Activated T-cell treated with anti-CD3 and anti-CD28 coated beads, Interleukin-2, amount 50 U/mL, for 72 hours (primary cell): ENCODE results near the gene BLZF1. TPM values are rescaled to one million over a fixed set of nuclear protein-coding genes. Genes with fewer than 3 reads are reported as not detected.
A peak's percentile ranks its signal among the peaks of the same experiment; 100 is the strongest.
"Not testable (repeated sequence)": the region's sequence is repeated elsewhere in the genome, so short reads cannot be mapped to it uniquely, and the experiment has no call there.

Experiments used
- ATAC-seq, 2 donors: fragments of 150-1000 bp; cut with Tn5 transposase; replicated peaks in 1 of 2; 2 replicates each; pipeline ENCODE4 v1.10.0; 2021; ENCODE audit warnings: moderate library complexity in 2 of 2, mild to moderate bottlenecking in 1 of 2
- DNase-seq, 2 donors: peaks; one replicate each; pipeline ENCODE4 v3.0.0; 2021 to 2022; ENCODE audit warnings: mixed read lengths in 1 of 2
- H3K27ac Mint-ChIP-seq: one replicate; pipeline ENCODE4 v1.8.0; 2022; ENCODE audit warnings: mild to moderate bottlenecking, moderate library complexity, mixed read lengths
- H3K27me3 Mint-ChIP-seq: one replicate; pipeline ENCODE4 v1.8.0; 2022; ENCODE audit warnings: low read depth, mixed read lengths
- H3K36me3 Mint-ChIP-seq, 2 donors: one replicate each; pipeline ENCODE4 v1.8.0; 2022; ENCODE audit warnings: mixed read lengths in 2 of 2, mild to moderate bottlenecking in 1 of 2; ENCODE audit not compliant: insufficient read depth in 2 of 2
- H3K4me1 Mint-ChIP-seq: one replicate; pipeline ENCODE4 v1.8.0; 2022; ENCODE audit warnings: low read depth, mixed read lengths
- H3K4me3 Mint-ChIP-seq, 2 donors: one replicate each; pipeline ENCODE4 v1.8.0; 2022; ENCODE audit warnings: mild to moderate bottlenecking in 2 of 2, mixed read lengths in 2 of 2, moderate library complexity in 2 of 2
- H3K9me3 Mint-ChIP-seq, 2 donors: one replicate each; pipeline ENCODE4 v1.8.0; 2022; ENCODE audit warnings: mixed read lengths in 2 of 2
- total RNA-seq, 2 donors: library from RNA; stranded (reverse); gene quantifications; one replicate each; pipeline ENCODE4 v1.2.3, GENCODE V29; 2022

Gene BLZF1
- total RNA-seq, 2 donors from 2014 or later = 7.8 to 8.7 TPM

DNA sequence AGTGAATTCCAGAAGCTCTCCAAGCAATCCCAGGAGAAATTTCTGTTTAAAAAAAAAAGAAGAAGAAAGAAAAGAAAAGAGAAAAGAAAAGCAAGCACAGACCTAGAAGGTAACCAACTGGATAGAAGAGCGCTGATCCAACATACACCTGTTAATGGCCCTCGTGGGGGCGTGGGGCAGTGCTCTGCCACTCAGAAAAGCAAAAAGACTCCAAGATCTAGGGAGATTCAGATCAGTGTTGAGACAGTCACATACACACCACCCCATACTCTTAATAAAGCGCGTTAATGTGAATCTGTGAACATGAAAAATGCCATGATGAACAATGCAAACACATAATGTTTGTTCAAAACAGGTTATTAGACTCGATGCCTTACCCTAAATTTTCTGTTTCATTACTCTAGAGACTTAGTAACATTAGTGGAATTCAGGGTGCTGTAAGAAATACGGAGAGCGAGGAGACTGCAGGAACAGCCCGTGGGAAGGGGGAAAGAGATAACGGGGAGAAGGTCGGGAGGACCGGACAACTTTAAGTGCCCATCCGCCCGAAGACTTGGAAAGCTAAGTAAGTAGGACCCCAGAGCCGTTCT is 804 bp upstream of the BLZF1 start:
- DNase-seq (no peak), ATAC-seq (no peak)
- Mint-ChIP-seq H3K27me3 (no peaks in the 10 kb centered on the region), H3K9me3 (peaks cover 4% of the 10 kb centered on the region in 2 donors), H3K27ac (no peak overlapping the region), H3K4me1 (peaks cover 34% of the 10 kb centered on the region), H3K36me3 (peaks cover 1 to 7% of the 10 kb centered on the region in 2 donors), H3K4me3 (no peak overlapping the region)

DNA sequence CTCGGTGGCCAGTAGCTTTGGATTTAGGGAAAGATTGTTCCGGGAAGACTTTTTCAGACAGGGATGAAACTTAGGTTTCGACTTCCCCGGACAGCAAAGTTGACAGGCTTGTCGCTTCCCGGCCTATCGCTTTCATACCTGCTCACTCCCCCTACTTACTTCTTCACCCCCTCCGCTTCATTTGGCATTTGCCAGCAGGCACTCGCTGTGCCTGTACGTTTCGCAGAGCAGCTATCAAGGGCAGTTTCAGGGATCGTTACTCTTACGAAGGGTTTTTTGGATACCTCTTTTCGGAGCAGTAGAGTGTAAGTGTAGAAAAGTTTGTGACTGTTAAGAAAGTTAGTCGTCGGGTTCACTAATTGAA is 393 bp downstream of the BLZF1 start:
- peaks cover 4% of the 10 kb centered on the region in 2 donors for H3K9me3 Mint-ChIP-seq
- peaks cover 1 to 7% of the 10 kb centered on the region in 2 donors for H3K36me3 Mint-ChIP-seq
- no peaks in the 10 kb centered on the region for H3K27me3 Mint-ChIP-seq
- peak; percentile 18 to 30 for DNase-seq
- H3K4me3 Mint-ChIP-seq = no peak overlapping the region
- ATAC-seq = peak; percentile 3
- peaks cover 27% of the 10 kb centered on the region for H3K4me1 Mint-ChIP-seq
- no peak overlapping the region for H3K27ac Mint-ChIP-seq

DNA sequence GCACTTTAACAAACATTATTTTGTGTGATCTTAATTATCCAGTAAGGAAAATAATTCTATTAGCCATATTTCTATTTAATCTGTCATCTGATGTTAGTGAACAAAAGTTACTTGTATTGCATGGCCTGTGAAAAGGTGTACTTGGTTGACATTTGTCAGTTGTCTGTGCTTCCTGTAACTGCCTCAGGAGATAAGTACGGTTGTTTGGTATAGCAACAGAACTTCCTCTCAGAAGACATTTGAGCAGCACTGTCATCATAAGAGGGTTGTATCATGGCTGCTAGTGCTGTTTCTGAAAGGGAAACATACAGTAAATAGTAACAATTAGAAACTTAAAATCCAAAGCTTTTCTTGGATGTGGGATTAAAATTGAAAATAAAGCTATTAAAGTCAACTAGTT is 3.4 kb downstream of the BLZF1 start:
- ATAC-seq (no peak), DNase-seq (no peak)
- no peaks in the 10 kb centered on the region for H3K9me3 Mint-ChIP-seq
- H3K27ac Mint-ChIP-seq = peak overlapping the region; percentile 24
- peaks cover 1 to 3% of the 10 kb centered on the region in 2 donors for H3K36me3 Mint-ChIP-seq
- H3K27me3 Mint-ChIP-seq = no peaks in the 10 kb centered on the region
- peaks cover 27% of the 10 kb centered on the region for H3K4me1 Mint-ChIP-seq
- H3K4me3 Mint-ChIP-seq = peak overlapping the region in 1 of 2 donors; percentile 45

DNA sequence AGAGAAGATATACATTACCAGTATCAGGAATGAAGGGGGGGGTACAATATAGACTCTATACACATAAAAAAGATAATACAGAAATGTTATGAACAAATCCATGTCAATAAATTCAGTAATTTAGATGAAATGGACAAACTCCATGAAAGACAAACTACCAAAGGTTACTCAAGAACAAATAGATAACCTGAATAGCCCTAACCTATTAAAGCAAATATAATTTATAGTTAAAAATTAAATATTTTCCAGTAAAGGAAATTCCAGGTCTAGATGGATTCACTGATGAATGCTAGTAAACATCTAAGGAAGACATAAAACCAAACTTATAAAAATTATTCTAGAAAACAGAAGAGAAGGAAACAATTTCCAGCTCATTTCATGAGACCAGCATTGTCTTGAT is 13.2 kb downstream of the BLZF1 start:
- H3K27me3 Mint-ChIP-seq = no peaks in the 10 kb centered on the region
- DNase-seq (no peak), ATAC-seq (no peak)
- H3K4me3 Mint-ChIP-seq = no peak overlapping the region
- H3K36me3 Mint-ChIP-seq = peaks cover 0 to 1% of the 10 kb centered on the region in 2 donors
- no peak overlapping the region for H3K27ac Mint-ChIP-seq
- no peaks in the 10 kb centered on the region for H3K4me1 Mint-ChIP-seq
- H3K9me3 Mint-ChIP-seq = no peaks in the 10 kb centered on the region

DNA sequence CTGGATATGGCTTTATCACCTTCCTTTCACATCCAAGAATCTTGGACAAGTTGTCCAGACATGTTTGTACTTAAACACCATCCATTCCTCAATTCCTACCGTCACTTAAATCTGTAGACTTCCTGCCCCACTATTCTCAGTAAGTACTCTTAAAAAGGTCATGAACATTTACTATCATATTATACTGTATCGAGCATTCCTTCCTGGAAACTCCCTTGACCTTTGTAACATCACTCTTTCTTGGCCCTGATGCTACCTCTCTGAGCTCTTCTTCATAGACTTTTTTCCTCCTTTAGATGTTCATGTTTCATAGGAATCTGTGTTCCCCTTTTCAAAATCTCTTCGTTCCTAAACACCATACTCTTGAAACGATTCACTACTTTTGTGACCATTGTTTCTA is 15.5 kb downstream of the BLZF1 start:
- Mint-ChIP-seq H3K27ac (no peak overlapping the region), H3K27me3 (no peaks in the 10 kb centered on the region), H3K36me3 (peaks cover 0 to 3% of the 10 kb centered on the region in 2 donors), H3K4me3 (no peak overlapping the region), H3K9me3 (no peaks in the 10 kb centered on the region), H3K4me1 (no peaks in the 10 kb centered on the region)
- ATAC-seq (no peak), DNase-seq (no peak)

DNA sequence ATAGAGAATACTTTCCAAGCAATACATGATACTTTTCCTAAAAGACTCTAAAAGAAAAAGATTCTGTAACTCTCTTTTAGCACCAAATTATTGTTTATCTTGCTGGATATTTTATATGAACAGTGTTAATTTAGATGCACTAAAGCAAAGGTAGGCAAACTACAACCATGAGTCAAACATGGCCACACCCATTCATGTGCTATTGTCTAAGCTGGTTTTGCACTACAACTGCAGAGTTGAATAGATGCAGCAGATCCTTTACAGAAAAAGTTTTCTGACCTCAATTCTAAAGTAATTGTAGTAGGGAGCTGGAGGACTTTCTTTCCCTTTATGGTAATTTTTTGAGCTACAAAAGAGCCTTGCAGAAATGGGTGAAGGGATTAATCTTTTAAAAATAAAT is 19.4 kb downstream of the BLZF1 start:
- Mint-ChIP-seq H3K4me3 (no peak overlapping the region), H3K9me3 (no peaks in the 10 kb centered on the region), H3K27me3 (no peaks in the 10 kb centered on the region), H3K4me1 (peaks cover 12% of the 10 kb centered on the region), H3K27ac (no peak overlapping the region), H3K36me3 (peaks cover 4 to 9% of the 10 kb centered on the region in 2 donors)
- ATAC-seq = no peak
- no peak for DNase-seq

DNA sequence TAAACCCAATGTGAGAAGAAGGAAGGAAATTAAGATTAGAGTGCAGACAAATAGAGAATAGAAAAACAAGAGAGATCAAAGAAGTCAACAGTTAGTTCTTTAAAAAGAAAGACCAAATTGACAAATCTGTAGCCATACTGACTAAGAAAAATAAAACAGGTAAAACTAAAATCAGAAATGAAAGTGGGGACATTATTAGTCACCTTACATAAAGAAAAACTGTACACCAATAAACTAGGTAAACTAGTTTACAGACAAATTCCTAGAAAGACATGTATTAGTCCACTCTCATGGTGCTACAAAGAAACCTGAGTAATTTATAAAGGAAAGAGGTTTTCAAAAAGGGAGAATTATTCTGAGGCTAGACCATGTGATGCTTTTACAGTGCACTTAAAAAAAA is 22.3 kb downstream of the BLZF1 start:
- peak overlapping the region; percentile 45 for H3K27ac Mint-ChIP-seq
- H3K4me3 Mint-ChIP-seq = peak overlapping the region in 1 of 2 donors; percentile 4
- no peaks in the 10 kb centered on the region for H3K9me3 Mint-ChIP-seq
- DNase-seq (no peak), ATAC-seq (peak; percentile 93 to 96)
- no peaks in the 10 kb centered on the region for H3K27me3 Mint-ChIP-seq
- peaks cover 12% of the 10 kb centered on the region for H3K4me1 Mint-ChIP-seq
- H3K36me3 Mint-ChIP-seq = peaks cover 5 to 9% of the 10 kb centered on the region in 2 donors

DNA sequence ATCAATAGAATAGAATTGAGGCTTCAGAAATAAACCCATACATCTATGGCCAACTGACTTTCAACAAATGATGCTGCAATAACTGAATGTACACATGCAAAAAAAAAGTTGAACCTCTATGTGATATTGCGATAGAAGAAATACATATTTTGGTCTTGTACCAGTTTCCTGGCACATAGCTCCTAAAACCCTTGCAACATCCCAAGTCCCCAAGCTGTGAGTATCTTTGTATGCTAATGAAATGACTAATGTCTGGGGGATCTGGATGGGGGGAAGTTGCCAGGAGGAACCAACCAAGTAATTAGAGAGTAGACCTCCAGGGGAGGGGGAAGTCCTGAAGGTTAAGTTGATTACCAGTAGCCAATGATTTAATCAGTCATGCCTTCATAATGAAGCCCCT is 24.4 kb downstream of the BLZF1 start:
- Mint-ChIP-seq H3K4me3 (no peak overlapping the region), H3K27me3 (no peaks in the 10 kb centered on the region), H3K4me1 (peaks cover 12% of the 10 kb centered on the region), H3K27ac (no peak overlapping the region), H3K9me3 (no peaks in the 10 kb centered on the region), H3K36me3 (peaks cover 5 to 12% of the 10 kb centered on the region in 2 donors)
- ATAC-seq = no peak
- DNase-seq = no peak

DNA sequence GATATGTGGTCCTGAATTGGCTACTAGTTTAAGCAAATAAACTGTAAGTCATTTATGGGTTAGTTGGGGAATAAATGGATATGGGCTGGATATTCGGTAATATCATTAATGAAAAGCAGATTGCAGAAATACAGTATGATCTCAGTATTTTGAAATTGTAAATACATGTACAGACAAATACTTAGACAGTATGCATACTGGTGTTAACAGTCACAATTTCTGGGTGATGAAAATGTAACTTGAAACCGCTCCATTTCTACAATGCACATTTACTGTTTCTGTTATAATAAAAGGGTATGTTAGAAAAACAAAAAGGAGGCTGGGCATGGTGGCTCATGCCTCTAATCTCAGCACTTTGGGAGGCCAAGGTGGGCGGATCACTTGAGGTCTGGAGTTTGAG is 28.0 kb downstream of the BLZF1 start:
- ATAC-seq (no peak), DNase-seq (no peak)
- Mint-ChIP-seq H3K4me3 (no peak overlapping the region), H3K4me1 (no peaks in the 10 kb centered on the region), H3K27ac (no peak overlapping the region), H3K36me3 (peaks cover 6% of the 10 kb centered on the region in 2 donors), H3K9me3 (peaks cover 2 to 7% of the 10 kb centered on the region in 2 donors), H3K27me3 (no peaks in the 10 kb centered on the region)

DNA sequence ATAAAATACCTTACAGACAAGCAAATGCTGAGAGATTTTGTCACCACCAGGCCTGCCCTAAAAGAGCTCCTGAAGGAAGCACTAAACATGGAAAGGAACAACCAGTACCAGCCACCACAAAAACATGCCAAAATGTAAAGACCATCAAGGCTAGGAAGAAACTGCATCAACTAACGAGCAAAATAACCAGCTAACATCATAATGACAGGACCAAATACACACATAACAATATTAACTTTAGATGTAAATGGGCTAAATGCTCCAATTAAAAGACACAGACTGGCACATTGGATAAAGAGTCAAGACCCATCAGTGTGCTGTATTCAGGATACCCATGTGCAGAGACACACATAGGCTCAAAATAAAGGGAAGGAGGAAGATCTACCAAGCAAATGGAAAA is 34.6 kb downstream of the BLZF1 start:
- H3K9me3 Mint-ChIP-seq = peaks cover 16 to 32% of the 10 kb centered on the region in 2 donors
- H3K27ac Mint-ChIP-seq, H3K27me3 Mint-ChIP-seq, DNase-seq, H3K4me1 Mint-ChIP-seq, ATAC-seq, H3K4me3 Mint-ChIP-seq: not testable (repeated sequence)
- H3K36me3 Mint-ChIP-seq = peaks cover 21 to 22% of the 10 kb centered on the region in 2 donors

DNA sequence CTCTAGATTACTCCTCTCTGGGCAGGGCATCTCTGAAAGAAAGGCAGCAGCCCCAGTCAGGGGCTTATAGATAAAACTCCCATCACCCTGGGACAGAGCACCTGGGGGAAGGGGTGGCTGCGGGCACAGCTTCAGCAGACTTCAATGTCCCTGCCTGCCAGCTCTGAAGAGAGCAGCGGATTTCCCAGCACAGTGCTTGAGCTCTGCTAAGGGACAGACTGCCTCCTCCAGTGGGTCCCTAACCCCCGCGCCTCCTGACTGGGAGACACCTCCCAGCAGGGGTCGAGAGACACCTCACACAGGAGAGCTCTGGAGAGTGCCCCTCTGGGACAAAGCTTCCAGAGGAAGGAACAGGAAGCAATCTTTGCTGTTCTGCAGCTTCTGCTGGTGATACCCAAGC is 40.3 kb downstream of the BLZF1 start:
- H3K4me1 Mint-ChIP-seq, H3K27me3 Mint-ChIP-seq, ATAC-seq, DNase-seq, H3K4me3 Mint-ChIP-seq, H3K27ac Mint-ChIP-seq: not testable (repeated sequence)
- peaks cover 15 to 20% of the 10 kb centered on the region in 2 donors for H3K36me3 Mint-ChIP-seq
- peaks cover 17 to 31% of the 10 kb centered on the region in 2 donors for H3K9me3 Mint-ChIP-seq

DNA sequence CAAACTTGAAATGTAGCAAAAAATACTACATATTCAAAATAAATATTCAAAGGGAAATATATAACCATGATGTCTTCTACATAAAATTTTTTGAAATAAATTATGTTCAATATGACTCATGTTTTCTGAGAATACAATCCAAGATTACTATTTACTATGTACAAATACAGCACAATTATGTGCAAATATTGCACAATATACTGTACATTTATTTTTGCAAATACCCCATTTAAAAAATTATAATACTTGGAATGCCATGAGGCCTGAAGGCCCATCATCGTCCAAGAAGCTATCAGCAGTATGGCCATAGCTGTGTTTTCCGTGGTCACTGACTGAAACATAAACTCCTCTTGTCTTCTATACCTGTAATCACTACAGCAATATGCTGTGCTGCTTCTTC is 47.0 kb downstream of the BLZF1 start:
- no peak overlapping the region for H3K27ac Mint-ChIP-seq
- DNase-seq (no peak), ATAC-seq (no peak)
- no peak overlapping the region for H3K4me3 Mint-ChIP-seq
- peaks cover 5% of the 10 kb centered on the region for H3K27me3 Mint-ChIP-seq
- H3K9me3 Mint-ChIP-seq = peaks cover 8 to 11% of the 10 kb centered on the region in 2 donors
- H3K4me1 Mint-ChIP-seq = no peaks in the 10 kb centered on the region
- peaks cover 2 to 3% of the 10 kb centered on the region in 2 donors for H3K36me3 Mint-ChIP-seq

DNA sequence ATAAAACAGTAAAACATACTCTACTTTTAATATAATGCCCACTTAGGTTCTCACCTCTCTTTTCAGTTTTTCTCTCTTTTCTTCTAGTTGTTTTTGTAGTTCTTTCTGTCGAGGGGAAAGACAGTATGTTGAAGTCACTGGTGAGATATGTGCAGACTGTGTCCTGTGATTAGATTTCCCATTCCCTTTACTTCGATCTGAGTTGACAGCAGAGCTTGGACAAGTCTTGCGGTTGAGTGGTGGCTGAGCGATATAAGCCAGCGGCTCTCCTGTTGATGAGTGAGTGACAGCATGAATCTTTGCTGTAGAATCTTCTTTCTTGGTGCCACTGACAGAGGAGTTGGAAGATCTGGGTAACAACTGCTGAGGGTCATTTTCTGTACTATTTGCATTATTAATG is 53.3 kb downstream of the BLZF1 start:
- peaks cover 42% of the 10 kb centered on the region for H3K27me3 Mint-ChIP-seq
- DNase-seq = no peak
- no peak for ATAC-seq

DNA sequence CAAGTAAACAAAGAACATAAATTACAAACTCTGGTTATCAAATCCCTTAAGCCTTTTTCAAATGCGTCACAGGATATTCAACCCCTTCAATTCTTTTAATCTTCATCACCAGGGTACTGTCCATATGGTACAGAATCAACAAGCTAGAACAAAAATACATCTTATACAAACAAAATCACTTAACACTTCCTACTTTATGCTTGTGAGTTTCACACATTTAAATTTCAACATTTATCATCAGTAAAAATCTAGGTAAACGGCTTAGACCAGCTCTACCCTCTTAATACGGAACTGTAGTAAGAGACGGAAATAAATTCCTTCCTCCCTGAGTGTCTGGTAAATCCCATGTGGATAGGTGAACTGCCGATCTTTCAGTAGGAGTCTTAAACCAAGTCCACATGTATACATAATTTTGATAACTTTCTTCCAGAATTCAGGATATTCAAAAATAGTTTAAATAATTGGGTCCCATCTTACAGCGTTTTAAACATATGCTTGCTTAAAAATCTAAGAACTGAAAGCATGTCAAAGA is 58.2 kb downstream of the BLZF1 start:
- no peak for DNase-seq
- ATAC-seq = no peak
- Mint-ChIP-seq H3K4me3 (no peak overlapping the region), H3K4me1 (peaks cover 7% of the 10 kb centered on the region), H3K27me3 (peaks cover 75% of the 10 kb centered on the region), H3K27ac (no peak overlapping the region), H3K9me3 (peaks cover 2 to 7% of the 10 kb centered on the region in 2 donors), H3K36me3 (no peaks in the 10 kb centered on the region)

More for the DNA sequence above, 53.3 kb downstream of the BLZF1 start:
- Mint-ChIP-seq H3K4me3 (no peak overlapping the region), H3K36me3 (no peaks in the 10 kb centered on the region), H3K4me1 (no peaks in the 10 kb centered on the region), H3K27ac (no peak overlapping the region), H3K9me3 (no peaks in the 10 kb centered on the region)
